HepG2 (cell line): ENCODE measurements around the gene FBN2. TPM values are rescaled to one million over a fixed set of nuclear protein-coding genes. Genes with fewer than 3 reads are reported as not detected.

Source experiments
- AHR ChIP-seq: IDR thresholded peaks from 2 replicates; pipeline ENCODE4 v1.6.1; 2018; ENCODE audit warnings: missing genetic modification reagents, missing compliant biosample characterization
- AKAP8 ChIP-seq: sonication (generic); formaldehyde crosslinking; IDR thresholded peaks from 2 replicates; pipeline ENCODE4 v1.5.1; 2020; ENCODE audit warnings: mild to moderate bottlenecking, missing genetic modification reagents
- BRD4 ChIP-seq: sonication (generic); formaldehyde crosslinking; IDR thresholded peaks from 2 replicates; pipeline ENCODE4 v1.4.0; 2020; ENCODE audit warnings: missing genetic modification reagents
- RFX5 ChIP-seq: IDR thresholded peaks from 2 replicates; pipeline ENCODE4 v1.6.1; 2011; ENCODE audit warnings: low read depth, low read length, improper control_type of control experiment
- SALL1 ChIP-seq: sonication (generic); formaldehyde crosslinking; IDR thresholded peaks from 2 replicates; pipeline ENCODE4 v1.8.0; 2022; ENCODE audit warnings: mild to moderate bottlenecking, missing genetic modification reagents
- SKIL ChIP-seq: sonication (generic); formaldehyde crosslinking; IDR thresholded peaks from 2 replicates; pipeline ENCODE4 v1.8.0; 2022; ENCODE audit warnings: missing genetic modification reagents, mild to moderate bottlenecking, moderate library complexity, borderline replicate concordance
- TOE1 ChIP-seq: sonication (generic); formaldehyde crosslinking; IDR thresholded peaks from 2 replicates; pipeline ENCODE4 v1.4.0; 2020; ENCODE audit warnings: mild to moderate bottlenecking, missing genetic modification reagents
- ZNF264 ChIP-seq: sonication (generic); formaldehyde crosslinking; IDR thresholded peaks from 2 replicates; pipeline ENCODE4 v1.4.0; 2020; ENCODE audit warnings: missing genetic modification reagents
- ZNF749 ChIP-seq: sonication (generic); formaldehyde crosslinking; IDR thresholded peaks from 2 replicates; pipeline ENCODE4 v1.8.0; 2022; ENCODE audit warnings: mild to moderate bottlenecking, missing genetic modification reagents, moderate library complexity, borderline replicate concordance
- polyA plus RNA-seq, 8 experiments: library from polyadenylated mRNA; depleted of rRNA in 3 of 8; stranded (reverse) in 7 of 8; unstranded in 1 of 8; fragments of >200 nt; fragmentation: Illumina TruSeq in 4 of 8; extraction: Trizol in 4 of 8; gene quantifications; 2 replicates each; pipeline versions ENCODE4 v1.2.1 to v1.2.3, GENCODE V29; 2011 to 2016; ENCODE audit warnings: low read depth in 4 of 8, missing spikeins in 1 of 8, mixed read lengths in 1 of 8; ENCODE audit not compliant: insufficient read depth in 1 of 8
- total RNA-seq, 5 experiments: library from RNA; depleted of rRNA; stranded (reverse); fragments of >200 nt; fragmentation: Illumina TruSeq; extraction: Trizol; gene quantifications; 2 replicates each; pipeline ENCODE4 v1.2.3, GENCODE V29; 2016; ENCODE audit warnings: low read depth in 1 of 5
- TF ChIP-seq, protein P1 (sequence below): sonication (generic); formaldehyde crosslinking; IDR thresholded peaks from 2 replicates; pipeline ENCODE4 v1.4.0; 2020; ENCODE audit warnings: missing genetic modification reagents, borderline replicate concordance
- TF ChIP-seq, protein P2 (sequence below): IDR thresholded peaks from 2 replicates; pipeline ENCODE4 v1.6.1; 2016; ENCODE audit warnings: missing genetic modification reagents, missing compliant biosample characterization

FBN2 gene
- total and polyA plus RNA-seq, 2 of the 13 experiments (the other 11 are each of a cell fraction or from before 2014, with no cell fraction given), result not detected

DNA sequence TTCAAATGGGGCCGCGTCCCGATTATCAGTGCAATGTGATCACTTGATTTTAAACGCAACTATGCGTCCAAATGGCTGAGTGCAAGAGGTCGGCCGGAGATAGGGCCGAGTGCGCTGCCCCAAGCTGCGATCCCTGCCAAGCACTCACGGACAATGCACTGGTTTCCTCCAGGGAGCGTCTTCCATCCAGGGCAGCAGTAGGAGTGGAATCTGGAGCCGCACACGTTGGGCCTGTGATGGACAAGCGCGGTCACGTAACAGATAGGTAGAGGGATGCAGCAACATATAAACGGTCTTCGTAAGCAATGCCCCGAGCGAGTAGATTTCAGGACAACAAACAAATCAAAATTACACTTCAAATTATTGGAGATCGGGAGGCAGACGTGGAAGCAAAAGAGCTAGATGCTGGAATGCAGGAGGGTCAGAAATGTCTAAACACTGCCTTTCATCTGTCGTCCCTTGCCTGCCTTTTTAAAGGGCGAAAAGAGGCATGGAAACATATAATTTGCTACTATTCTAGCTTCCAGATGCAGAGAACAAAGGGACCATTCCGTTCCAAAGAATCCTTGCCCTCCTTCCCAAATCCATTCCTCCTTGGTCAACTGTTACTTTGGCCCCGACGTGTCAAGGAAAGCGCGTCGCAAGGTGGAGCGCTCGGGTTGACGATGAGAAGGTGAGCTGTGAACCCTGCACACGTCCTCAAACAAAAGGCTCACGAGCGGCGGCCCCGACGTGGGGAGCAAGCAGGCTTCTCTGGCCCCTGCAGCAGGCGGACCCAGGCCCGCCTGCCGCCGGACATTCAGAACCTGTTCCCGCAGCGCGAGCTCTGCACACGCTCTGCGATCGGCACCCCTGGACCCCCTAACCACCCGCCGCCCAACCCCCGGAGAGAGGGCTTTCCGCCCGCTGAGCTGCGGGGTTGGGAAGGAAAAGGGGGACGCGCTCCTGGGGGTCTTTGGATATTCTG, 1.5 kb downstream of the FBN2 start (continued):
- no peak for TF ChIP-seq SKIL (CRISPR knock-in tag)
- no peak for TF ChIP-seq ZNF264 (CRISPR knock-in tag)
- no peak for TF ChIP-seq RFX5
- TF ChIP-seq, protein P1, sequence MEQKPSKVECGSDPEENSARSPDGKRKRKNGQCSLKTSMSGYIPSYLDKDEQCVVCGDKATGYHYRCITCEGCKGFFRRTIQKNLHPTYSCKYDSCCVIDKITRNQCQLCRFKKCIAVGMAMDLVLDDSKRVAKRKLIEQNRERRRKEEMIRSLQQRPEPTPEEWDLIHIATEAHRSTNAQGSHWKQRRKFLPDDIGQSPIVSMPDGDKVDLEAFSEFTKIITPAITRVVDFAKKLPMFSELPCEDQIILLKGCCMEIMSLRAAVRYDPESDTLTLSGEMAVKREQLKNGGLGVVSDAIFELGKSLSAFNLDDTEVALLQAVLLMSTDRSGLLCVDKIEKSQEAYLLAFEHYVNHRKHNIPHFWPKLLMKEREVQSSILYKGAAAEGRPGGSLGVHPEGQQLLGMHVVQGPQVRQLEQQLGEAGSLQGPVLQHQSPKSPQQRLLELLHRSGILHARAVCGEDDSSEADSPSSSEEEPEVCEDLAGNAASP (CRISPR knock-in tag), result no peak
- TF ChIP-seq, protein P2, sequence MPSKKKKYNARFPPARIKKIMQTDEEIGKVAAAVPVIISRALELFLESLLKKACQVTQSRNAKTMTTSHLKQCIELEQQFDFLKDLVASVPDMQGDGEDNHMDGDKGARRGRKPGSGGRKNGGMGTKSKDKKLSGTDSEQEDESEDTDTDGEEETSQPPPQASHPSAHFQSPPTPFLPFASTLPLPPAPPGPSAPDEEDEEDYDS (CRISPR knock-in tag), result no peak
- no peak for TF ChIP-seq AKAP8 (CRISPR knock-in tag)
- no peak for TF ChIP-seq TOE1
- no peak for TF ChIP-seq ZNF749 (CRISPR knock-in tag)
- TF ChIP-seq BRD4 (CRISPR knock-in tag), result no peak
- TF ChIP-seq AHR (CRISPR knock-in tag), result no peak
- no peak for TF ChIP-seq SALL1 (CRISPR knock-in tag)
